SU-DHL-6 (cell line): ENCODE measurements around the gene STX8.

Experiments
- H2AFZ ChIP-seq: fragments of 200-600 bp; sonication (generic); 2 replicates; pipeline ENCODE4 v1.6.1; 2014; ENCODE audit warnings: low read depth, mild to moderate bottlenecking, moderate library complexity, mixed read lengths, antibody characterized with exemption, low read length; ENCODE audit not compliant: severe bottlenecking
- H3F3A ChIP-seq: fragments of 200-600 bp; shearing (Covaris generic); 2 replicates; pipeline ENCODE4 v1.6.0; 2016; ENCODE audit warnings: antibody characterized with exemption, mild to moderate bottlenecking; ENCODE audit not compliant: insufficient read depth
- H3K27ac ChIP-seq: fragments of 200-600 bp; sonication (generic); 2 replicates; pipeline ENCODE4 v1.5.1; 2016; ENCODE audit warnings: low read depth, mild to moderate bottlenecking, low read length, moderate library complexity, mixed read lengths
- H3K27me3 ChIP-seq: fragments of 200-600 bp; sonication (generic), shearing (Covaris generic); 2 replicates; pipeline ENCODE4 v1.6.0; 2014; ENCODE audit warnings: mild to moderate bottlenecking, low read length
- H3K36me3 ChIP-seq: fragments of 200-600 bp; sonication (generic); 2 replicates; pipeline ENCODE4 v1.6.1; 2014; ENCODE audit warnings: mild to moderate bottlenecking, low read length, mixed read lengths
- H3K4me2 ChIP-seq: fragments of 300-600, 200-600 bp; shearing (Covaris generic), sonication (generic); 2 replicates; pipeline ENCODE4 v1.6.0; 2014; ENCODE audit warnings: low read length, low read depth, mild to moderate bottlenecking; ENCODE audit not compliant: poor library complexity, severe bottlenecking
- H3K4me3 ChIP-seq: fragments of 200-600 bp; sonication (generic); 2 replicates; pipeline ENCODE4 v1.5.1; 2014; ENCODE audit warnings: antibody characterized with exemption, low read length, mild to moderate bottlenecking, mixed read lengths; ENCODE audit not compliant: insufficient read depth, poor library complexity, severe bottlenecking
- H3K79me2 ChIP-seq: fragments of 200-600 bp; sonication (generic); 2 replicates; pipeline ENCODE4 v1.6.1; 2014; ENCODE audit warnings: mild to moderate bottlenecking, low read length, moderate library complexity; ENCODE audit not compliant: insufficient read depth
- H3K9ac ChIP-seq: fragments of 200-600 bp; sonication (generic); 2 replicates; pipeline ENCODE4 v1.7.0; 2014; ENCODE audit warnings: mild to moderate bottlenecking, low read length
- H3K9me2 ChIP-seq: fragments of 200-600 bp; sonication (generic); replicated peaks from 2 replicates; pipeline ENCODE4 v1.6.1; 2014; ENCODE audit warnings: low read length; ENCODE audit not compliant: insufficient read depth
- H3K9me3 ChIP-seq: fragments of 200-600 bp; sonication (generic); 2 replicates; pipeline ENCODE4 v1.6.1; 2014; ENCODE audit warnings: low read length, mixed read lengths; ENCODE audit not compliant: insufficient read depth
- H4K20me1 ChIP-seq: fragments of 200-600 bp; sonication (generic); 2 replicates; pipeline ENCODE4 v1.6.1; 2014; ENCODE audit warnings: low read depth, mild to moderate bottlenecking, antibody characterized with exemption, low read length, moderate library complexity, mixed read lengths
- EZH2phosphoT487 ChIP-seq: fragments of 200-600 bp; sonication (generic), shearing (Covaris generic); conservative IDR thresholded peaks from 2 replicates; pipeline ENCODE4 v1.6.1; 2018; ENCODE audit warnings: mild to moderate bottlenecking, antibody characterized with exemption, low read length, moderate library complexity, mixed read lengths
- TF ChIP-seq, protein P1 (sequence below): fragments of 200-600 bp; sonication (generic); IDR thresholded peaks from one replicate; pipeline ENCODE4 v1.5.1; 2017; ENCODE audit warnings: antibody characterized with exemption, mild to moderate bottlenecking, low read length, moderate library complexity; ENCODE audit not compliant: insufficient read depth, poor library complexity, severe bottlenecking

STX8 gene

DNA sequence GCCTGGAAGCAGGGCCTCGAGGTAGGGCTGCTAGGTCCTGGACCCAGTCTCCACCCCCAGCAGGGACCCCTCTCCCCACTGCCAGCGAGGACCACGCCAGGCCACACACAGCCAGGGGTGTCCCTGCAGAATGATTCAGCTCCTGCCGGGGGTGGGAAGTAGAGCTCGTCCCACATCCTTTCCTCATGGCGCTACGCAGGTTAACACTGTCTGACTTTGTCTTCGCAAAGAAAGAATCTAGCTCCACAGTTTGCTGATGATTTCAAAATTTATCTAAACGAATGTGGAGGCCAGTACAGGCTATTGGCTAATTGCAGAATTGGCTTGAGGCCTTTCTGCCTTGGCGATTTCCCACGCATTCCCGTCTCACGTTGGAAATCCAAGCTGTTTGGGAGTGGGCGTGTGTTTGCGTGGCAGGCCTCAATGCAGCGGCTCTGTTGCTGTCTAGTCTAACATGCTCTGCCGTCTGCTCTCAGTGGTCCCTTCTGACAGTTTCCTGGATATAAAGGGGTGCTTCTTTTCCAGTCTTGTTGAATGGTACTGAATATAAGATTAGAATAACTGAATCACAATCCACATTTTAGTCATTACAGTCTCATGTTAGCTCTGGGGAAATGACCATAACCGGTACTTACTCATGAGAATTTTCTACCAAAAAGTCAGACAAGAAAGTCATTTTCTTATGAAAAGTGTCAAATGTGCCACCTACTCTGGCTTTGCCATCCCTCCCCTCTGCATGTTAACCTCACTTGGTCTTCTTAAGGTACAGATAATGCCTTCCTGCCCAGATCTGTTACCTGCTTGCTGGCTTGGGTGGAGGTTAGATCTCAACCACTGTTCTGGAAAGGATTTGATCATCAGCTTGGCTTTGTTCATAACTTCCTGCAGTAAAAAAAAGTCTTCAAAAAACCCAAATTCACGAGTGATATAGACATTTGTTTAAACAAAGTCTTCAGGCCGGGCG, 301.9 kb downstream of the STX8 start:
- Histone ChIP-seq H3K36me3 (no peaks in the 10 kb centered on the region), H3F3A (no peaks in the 10 kb centered on the region), H3K9ac (no peak overlapping the region), H3K4me2 (no peak overlapping the region), H3K27ac (no peak overlapping the region), H4K20me1 (no peaks in the 10 kb centered on the region), H3K4me3 (no peak overlapping the region), H3K79me2 (no peaks in the 10 kb centered on the region), H3K27me3 (no peaks in the 10 kb centered on the region), H3K9me2 (no peaks in the 10 kb centered on the region), H2AFZ (no peak overlapping the region), H3K9me3 (no peaks in the 10 kb centered on the region)
- TF ChIP-seq, protein P1, sequence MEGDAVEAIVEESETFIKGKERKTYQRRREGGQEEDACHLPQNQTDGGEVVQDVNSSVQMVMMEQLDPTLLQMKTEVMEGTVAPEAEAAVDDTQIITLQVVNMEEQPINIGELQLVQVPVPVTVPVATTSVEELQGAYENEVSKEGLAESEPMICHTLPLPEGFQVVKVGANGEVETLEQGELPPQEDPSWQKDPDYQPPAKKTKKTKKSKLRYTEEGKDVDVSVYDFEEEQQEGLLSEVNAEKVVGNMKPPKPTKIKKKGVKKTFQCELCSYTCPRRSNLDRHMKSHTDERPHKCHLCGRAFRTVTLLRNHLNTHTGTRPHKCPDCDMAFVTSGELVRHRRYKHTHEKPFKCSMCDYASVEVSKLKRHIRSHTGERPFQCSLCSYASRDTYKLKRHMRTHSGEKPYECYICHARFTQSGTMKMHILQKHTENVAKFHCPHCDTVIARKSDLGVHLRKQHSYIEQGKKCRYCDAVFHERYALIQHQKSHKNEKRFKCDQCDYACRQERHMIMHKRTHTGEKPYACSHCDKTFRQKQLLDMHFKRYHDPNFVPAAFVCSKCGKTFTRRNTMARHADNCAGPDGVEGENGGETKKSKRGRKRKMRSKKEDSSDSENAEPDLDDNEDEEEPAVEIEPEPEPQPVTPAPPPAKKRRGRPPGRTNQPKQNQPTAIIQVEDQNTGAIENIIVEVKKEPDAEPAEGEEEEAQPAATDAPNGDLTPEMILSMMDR, result no peak
- TF ChIP-seq EZH2phosphoT487, result no peak

DNA sequence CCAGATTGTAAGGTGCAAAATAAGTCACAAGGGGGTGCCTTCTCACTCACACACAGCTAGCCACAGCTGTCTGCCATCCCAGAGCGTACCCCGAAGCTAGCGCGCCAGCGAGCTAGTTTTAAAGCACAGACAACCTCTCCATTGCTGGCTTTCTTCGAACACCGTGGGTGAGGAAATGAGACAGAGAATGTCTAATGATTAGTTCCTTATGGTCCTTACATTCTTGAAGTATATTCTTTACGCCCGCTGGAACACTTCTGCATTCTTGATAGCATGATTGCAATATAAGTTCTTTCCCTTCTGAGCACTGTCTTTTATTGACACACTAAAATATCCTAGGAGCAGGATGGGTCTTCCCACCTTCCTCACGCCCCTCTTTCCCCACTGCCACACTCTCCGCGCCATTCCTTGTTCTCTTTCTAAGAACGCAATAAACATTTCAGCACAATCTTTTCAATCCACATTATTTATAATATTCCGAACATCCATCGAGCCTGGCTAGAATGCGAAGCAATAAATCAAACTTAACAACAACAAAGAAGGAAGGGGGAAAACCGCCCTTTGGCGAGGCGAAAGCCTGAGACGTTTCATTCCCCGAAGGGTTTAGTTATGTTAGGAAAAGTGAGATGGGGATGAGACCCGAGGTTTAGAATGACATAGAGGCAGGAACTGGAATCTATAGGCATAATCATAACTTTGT, 303.0 kb downstream of the STX8 start:
- Histone ChIP-seq H3K4me2 (no peak overlapping the region), H3K9ac (no peak overlapping the region), H3K36me3 (no peaks in the 10 kb centered on the region), H3F3A (no peaks in the 10 kb centered on the region), H3K79me2 (no peaks in the 10 kb centered on the region), H3K27me3 (no peaks in the 10 kb centered on the region), H2AFZ (no peak overlapping the region), H3K9me3 (no peaks in the 10 kb centered on the region), H3K4me3 (no peak overlapping the region), H3K9me2 (no peaks in the 10 kb centered on the region), H4K20me1 (no peaks in the 10 kb centered on the region), H3K27ac (no peak overlapping the region)
- TF ChIP-seq EZH2phosphoT487, result no peak
- TF ChIP-seq, protein P1, result no peak

DNA sequence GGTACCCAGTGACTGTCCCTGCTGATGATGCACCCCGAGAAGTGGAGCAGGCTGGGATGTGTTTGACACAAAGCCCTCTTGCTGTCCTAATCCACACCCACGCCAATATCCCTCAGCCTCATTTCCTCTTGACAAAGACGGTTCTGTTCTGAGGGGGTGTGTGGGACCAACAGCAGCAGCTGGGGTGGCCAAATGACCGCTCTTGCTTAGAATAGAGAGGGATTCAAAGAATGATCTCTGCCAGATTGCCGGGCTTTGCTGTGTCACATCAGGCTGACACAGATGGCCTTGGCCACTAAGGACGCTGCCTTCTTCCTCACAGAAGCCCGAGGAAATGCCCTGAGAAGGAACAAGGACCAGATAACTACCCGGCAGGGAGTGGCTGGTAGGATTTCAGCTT, 303.6 kb downstream of the STX8 start:
- H2AFZ ChIP-seq, result no peak overlapping the region
- no peaks in the 10 kb centered on the region for H3K9me3 ChIP-seq
- no peak overlapping the region for H3K4me3 ChIP-seq
- H3K27ac ChIP-seq, result no peak overlapping the region
- no peaks in the 10 kb centered on the region for H3K9me2 ChIP-seq
- no peaks in the 10 kb centered on the region for H3K79me2 ChIP-seq
- no peak overlapping the region for H3K9ac ChIP-seq
- TF ChIP-seq, protein P1, result no peak
- TF ChIP-seq EZH2phosphoT487, result no peak
- no peaks in the 10 kb centered on the region for H3F3A ChIP-seq
- H4K20me1 ChIP-seq, result no peaks in the 10 kb centered on the region
- no peak overlapping the region for H3K4me2 ChIP-seq
- H3K36me3 ChIP-seq, result no peaks in the 10 kb centered on the region
- H3K27me3 ChIP-seq, result no peaks in the 10 kb centered on the region
